ENCODE data around the gene CKAP2L. TPM values are rescaled to one million over a fixed set of nuclear protein-coding genes. Genes with fewer than 3 reads are reported as not detected.

The CKAP2L gene
- total RNA-seq, 1 donor from 2014 or later = 4.4 TPM

- no peak for DNase-seq (ENCODE audit: extremely low read depth, low read depth, low spot score)
These were observed 29.1 kb upstream of the CKAP2L start for GRCh38 chr2:112793449-112793978.

DNA sequence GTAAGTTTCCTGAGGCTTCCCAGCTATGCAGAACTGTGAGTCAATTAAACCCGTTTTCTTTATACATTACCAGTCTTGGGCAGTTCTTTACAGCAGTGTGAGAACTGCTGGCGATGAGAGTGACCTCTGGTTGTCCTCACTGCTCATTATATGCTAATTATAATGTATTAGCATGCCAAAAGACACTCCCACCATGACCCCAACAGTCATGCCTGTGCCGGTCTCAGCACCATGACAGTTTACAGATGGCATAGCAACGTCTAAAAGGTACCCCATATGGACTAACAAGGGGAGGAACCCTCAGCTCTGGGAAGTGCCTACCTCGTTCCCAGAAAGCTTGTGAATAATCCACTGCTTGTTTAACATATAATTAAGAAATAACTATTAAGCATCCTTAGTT lies 28.0 kb upstream of the CKAP2L start:
- no peak for DNase-seq (ENCODE audit: extremely low read depth, low read depth, low spot score)

DNA sequence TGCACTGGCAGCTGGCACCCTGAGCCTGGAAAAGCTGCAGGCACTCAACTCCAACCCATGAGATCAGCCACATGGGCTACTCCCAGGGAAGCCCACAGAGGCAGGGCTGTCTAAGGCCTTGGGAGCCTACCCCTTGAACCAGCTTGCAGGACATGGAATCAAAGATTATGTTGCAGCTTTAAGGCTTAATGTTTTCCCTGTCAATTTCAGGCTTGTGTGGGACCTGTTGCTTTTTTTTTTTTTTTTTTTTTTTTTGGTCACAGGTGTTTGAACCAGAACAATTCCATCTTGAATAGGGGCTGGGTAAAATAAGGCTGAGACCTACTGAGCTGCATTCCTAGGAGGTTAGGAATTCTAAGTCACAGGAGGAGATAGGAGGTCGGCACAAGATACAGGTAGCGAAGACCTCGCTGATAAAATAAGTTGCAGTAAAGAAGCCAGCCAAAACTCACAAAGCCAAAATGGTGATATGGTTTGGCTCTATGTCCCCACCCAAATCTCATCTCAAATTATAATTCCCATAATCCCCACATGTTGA lies 27.4 kb upstream of the CKAP2L start:
- no peak for DNase-seq (ENCODE audit: extremely low read depth, low read depth, low spot score)

- no peak for DNase-seq (ENCODE audit: extremely low read depth, low read depth, low spot score)
These were observed 26.6 kb upstream of the CKAP2L start for GRCh38 chr2:112791019-112791418.

DNA sequence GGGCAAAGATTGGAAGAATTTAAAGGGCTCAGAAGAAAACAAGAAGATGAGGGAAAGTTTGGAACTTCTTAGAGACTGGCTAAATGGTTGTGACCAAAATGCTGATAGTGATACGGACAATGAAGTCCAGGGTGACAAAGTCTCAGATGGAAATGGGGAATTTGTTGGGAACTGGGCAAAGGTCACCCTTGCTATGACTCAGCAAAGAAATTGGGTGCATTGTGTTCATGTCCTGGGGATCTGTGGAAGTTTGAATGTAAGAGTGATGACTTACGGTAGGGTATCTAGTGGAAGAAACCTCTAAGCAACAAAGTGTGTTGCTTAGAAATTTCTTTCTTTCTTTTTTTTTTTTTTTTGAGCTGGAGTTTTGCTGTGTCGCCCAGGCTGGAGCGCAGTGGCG lies 25.9 kb upstream of the CKAP2L start:
- no peak for DNase-seq (ENCODE audit: extremely low read depth, low read depth, low spot score)

- DNase-seq (ENCODE audit: extremely low read depth, low read depth, low spot score) = no peak
These were observed 24.8 kb upstream of the CKAP2L start for GRCh38 chr2:112789186-112789585.

DNA sequence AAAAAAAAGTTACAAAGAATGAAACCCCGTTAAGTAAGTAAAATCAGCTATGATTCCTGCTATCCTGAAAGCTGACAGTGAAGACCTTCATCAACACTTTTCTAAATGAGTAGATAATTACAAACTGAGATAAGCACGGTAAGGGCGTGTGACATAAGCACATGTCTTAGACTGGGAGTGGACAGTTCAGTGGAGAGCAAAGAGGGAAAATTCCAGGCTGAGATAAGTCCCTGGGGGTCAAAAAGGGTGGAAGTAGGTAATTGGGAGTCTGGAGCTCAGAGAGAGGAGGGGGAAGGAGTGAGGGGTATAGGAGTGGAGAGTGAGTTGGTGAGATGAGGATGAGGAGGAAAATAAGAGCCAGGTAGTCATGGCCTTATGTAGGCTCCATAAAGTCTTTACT lies 24.2 kb upstream of the CKAP2L start:
- DNase-seq (ENCODE audit: extremely low read depth, low read depth, low spot score) = no peak

GRCh38 chr2:112787729-112788393 lies 23.5 kb upstream of the CKAP2L start:
- DNase-seq (ENCODE audit: extremely low read depth, low read depth, low spot score) = no peak

- no peak for DNase-seq (ENCODE audit: extremely low read depth, low read depth, low spot score)
These were observed 22.9 kb upstream of the CKAP2L start for GRCh38 chr2:112787294-112787693.

DNA sequence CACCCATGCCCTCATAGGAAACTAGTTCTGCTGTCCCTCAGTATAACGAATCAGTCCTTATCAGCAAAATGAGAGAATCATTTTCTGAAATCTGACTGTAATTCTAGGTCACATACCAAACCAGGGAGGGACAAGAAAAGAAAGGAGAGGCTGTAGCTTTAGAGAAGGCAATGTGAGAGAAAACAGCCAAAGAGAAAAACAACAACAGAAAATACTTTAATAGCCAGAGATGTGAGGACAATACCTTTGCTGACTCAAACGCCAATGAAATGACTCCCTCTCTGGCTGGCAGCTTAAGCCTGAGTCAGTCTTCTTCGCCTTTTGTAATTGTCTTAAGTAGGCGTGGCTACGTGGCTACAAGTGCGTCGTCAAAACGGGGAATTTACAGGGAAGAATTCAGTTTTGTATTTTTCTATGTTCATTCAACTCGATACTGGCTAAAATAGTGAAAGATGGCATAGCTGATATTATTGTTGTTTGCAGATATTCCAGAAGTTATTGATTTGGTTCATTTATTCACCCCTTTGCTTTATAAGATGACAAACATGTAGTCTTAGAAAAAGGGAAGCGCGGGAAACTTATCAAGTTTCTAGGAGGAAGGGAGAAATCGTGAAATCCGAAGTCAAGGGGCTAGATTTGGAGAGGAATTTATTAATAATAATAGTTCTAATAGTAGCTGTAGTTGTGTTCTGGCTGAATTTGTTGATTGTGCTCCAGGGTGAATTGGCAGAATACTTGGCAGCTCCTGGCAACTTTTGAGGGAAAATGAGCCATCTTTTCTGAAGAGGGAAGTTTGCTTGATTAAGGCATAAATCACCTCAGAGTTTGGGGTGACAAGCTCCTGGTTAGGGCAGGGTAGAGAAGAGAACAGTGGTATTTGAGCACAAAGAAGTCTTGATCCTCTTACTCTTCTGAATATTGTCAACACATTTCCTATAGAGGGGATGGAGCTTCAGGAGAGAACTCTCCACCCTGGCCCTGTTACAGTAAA lies 20.1 kb upstream of the CKAP2L start, which contains the start of gene IL1A:
IL1A (minus strand) TSS at position 295 of the 991 bp plus-strand sequence. CDS start 723 bp downstream, outside the sequence.
- DNase-seq (ENCODE audit: extremely low read depth, low read depth, low spot score) = no peak

GRCh38 chr2:112783187-112783714 lies 18.8 kb upstream of the CKAP2L start:
- DNase-seq (ENCODE audit: extremely low read depth, low read depth, low spot score) = no peak

DNA sequence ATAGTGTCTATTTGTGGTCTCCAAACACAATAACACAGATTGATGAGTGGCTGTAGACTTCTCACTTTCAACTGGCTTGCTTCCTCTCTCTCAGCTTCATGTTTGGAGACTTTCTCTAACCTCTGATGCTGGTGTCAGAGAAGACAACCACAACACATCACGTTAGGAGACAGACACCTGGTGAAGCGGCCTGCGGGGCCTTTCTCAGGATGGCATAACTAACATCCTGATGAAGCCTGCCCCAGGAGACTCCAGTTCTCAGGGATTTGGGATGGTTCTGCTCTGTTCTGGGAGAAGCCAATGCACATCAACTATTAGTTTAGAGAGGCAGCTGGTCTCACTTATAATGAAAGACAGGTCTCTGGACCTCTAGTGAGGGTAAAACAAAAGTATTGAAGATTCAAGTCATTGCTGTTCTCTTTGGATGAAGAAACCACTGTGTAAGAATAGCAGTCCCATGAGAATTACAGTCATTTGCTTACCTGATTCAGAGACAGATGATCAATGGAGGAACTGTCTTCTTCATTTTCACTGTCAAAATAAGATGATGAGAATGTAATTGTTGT lies 17.9 kb upstream of the CKAP2L start:
- DNase-seq (ENCODE audit: extremely low read depth, low read depth, low spot score) = no peak

GRCh38 chr2:112779598-112779997 lies 15.2 kb upstream of the CKAP2L start:
- DNase-seq (ENCODE audit: extremely low read depth, low read depth, low spot score) = no peak

DNA sequence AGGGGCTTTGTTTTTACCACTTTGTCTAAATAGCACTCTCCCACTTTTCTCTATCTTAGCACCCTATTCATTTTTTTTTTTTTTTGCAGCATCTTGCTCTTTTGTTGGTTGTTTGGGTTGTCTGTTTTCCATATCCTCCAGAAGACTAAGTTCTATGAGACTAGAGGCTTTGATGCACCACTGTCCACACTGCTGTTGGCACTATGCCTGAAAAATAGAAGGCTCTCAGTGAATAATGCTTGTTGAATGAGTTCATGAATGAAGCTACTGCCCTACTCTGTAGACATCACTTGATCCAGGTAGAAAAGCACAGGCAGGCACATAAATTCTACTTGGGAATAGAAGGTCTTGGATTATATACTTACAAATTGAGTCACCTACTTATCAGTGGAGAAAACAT lies 12.6 kb upstream of the CKAP2L start:
- DNase-seq (ENCODE audit: extremely low read depth, low read depth, low spot score) = no peak

DNA sequence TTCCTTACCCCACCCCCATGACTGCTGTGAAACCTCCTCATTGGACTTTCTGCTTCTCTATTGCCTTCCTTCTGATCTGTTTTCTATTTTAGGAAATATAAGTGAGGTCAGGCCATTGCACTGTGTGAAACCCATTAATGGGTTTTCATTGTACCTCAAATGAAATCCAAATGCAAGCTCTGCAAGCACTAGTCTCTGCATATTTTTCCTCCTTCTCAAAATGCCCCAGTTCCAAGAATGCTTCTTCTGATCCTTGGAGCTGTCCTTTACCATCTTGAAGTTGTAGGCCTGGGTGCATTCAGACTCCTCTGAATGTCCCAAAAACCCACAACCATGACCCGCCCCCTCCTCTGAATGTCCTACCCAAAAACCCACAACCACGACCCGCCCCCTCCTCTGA lies 11.7 kb upstream of the CKAP2L start:
- no peak for DNase-seq (ENCODE audit: extremely low read depth, low read depth, low spot score)

GRCh38 chr2:112774536-112775285 lies 10.3 kb upstream of the CKAP2L start:
- no peak for DNase-seq (ENCODE audit: extremely low read depth, low read depth, low spot score)

GRCh38 chr2:112773556-112773955 lies 9.1 kb upstream of the CKAP2L start:
- DNase-seq (ENCODE audit: extremely low read depth, low read depth, low spot score) = no peak

- DNase-seq (ENCODE audit: extremely low read depth, low read depth, low spot score) = no peak
These were observed 8.6 kb upstream of the CKAP2L start for GRCh38 chr2:112772911-112773475.

DNA sequence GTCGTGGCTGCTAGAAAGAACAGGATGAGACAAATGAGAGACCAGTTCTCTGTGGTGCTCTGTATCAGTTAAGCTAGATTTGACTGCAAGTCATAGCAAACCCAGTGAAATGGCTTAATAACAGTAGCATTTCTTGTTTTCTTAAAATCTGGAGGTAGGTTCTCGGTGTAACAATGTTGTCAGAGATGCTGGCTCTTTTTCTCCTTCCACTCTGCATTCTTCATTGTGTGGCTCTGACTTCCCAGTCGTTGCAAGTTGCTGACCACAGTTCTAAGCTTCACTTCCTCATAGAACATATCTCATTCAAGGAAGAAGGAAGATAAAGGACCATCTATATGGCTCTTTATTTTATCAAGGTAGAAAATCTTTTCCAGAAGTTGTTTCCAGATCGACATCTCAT lies 7.9 kb upstream of the CKAP2L start:
- no peak for DNase-seq (ENCODE audit: extremely low read depth, low read depth, low spot score)

- DNase-seq (ENCODE audit: extremely low read depth, low read depth, low spot score) = no peak
These were observed 4.0 kb upstream of the CKAP2L start for GRCh38 chr2:112768432-112768831.
